ENCODE results near the gene DLGAP1.

GRCh38 chr18:3611313-3612090 lies 843.6 kb downstream of the DLGAP1 start:
- TF ChIP-seq EZH2 (IDR thresholded peaks at IDR 0.05; ENCODE audit: borderline replicate concordance, low read length): no peak
- TF ChIP-seq CTCF (IDR thresholded peaks at IDR 0.05; ENCODE audit: low read length): no peak

Data from OCI-LY1 (cell line).